ENCODE results near the gene IL21. TPM values are rescaled to one million over a fixed set of nuclear protein-coding genes. Genes with fewer than 3 reads are reported as not detected.

IL21 gene
- total and polyA plus RNA-seq, 12 donors, result not detected

GRCh38 chr4:122665161-122665929, 44.5 kb upstream of the IL21 start:
- Histone ChIP-seq H3K27me3 (no peaks in the 10 kb centered on the region), H3K27ac (no peak overlapping the region), H3K9me3 (replicated peaks in 1 of 3) (no peaks in the 10 kb centered on the region), H3K36me3 (replicated peaks in 1 of 2) (no peaks in the 10 kb centered on the region), H3K4me3 (no peak overlapping the region), H3K4me1 (replicated peaks in 1 of 2) (peaks cover 9 to 16% of the 10 kb centered on the region in 2 donors)
- no peak for TF ChIP-seq POLR2A (IDR thresholded peaks at IDR 0.05)
- TF ChIP-seq, protein P1, sequence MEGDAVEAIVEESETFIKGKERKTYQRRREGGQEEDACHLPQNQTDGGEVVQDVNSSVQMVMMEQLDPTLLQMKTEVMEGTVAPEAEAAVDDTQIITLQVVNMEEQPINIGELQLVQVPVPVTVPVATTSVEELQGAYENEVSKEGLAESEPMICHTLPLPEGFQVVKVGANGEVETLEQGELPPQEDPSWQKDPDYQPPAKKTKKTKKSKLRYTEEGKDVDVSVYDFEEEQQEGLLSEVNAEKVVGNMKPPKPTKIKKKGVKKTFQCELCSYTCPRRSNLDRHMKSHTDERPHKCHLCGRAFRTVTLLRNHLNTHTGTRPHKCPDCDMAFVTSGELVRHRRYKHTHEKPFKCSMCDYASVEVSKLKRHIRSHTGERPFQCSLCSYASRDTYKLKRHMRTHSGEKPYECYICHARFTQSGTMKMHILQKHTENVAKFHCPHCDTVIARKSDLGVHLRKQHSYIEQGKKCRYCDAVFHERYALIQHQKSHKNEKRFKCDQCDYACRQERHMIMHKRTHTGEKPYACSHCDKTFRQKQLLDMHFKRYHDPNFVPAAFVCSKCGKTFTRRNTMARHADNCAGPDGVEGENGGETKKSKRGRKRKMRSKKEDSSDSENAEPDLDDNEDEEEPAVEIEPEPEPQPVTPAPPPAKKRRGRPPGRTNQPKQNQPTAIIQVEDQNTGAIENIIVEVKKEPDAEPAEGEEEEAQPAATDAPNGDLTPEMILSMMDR (IDR thresholded peaks at IDR 0.05), result no peak
- no peak for DNase-seq
- intact Hi-C loops (cut with DNase I), result no loop called here
- 77 to 83% (median 80%) methylated on average over 5 of the region's 5 CpGs for WGBS, 4 donors

GRCh38 chr4:122663814-122664610, 43.1 kb upstream of the IL21 start:
- no peaks in the 10 kb centered on the region for H3K36me3 ChIP-seq (replicated peaks in 1 of 2)
- H3K9me3 ChIP-seq (replicated peaks in 1 of 3), result no peaks in the 10 kb centered on the region
- 67 to 74% (median 70%) methylated on average over 9 of the region's 9 CpGs for WGBS, 4 donors
- no peak overlapping the region for H3K4me3 ChIP-seq
- H3K4me1 ChIP-seq (replicated peaks in 1 of 2), result peaks cover 9 to 16% of the 10 kb centered on the region in 2 donors
- no peak for DNase-seq
- no peak overlapping the region for H3K27ac ChIP-seq
- TF ChIP-seq, protein P1 (IDR thresholded peaks at IDR 0.05), result no peak
- TF ChIP-seq POLR2A (IDR thresholded peaks at IDR 0.05), result no peak
- H3K27me3 ChIP-seq, result no peaks in the 10 kb centered on the region
- intact Hi-C loops (cut with DNase I), result no loop called here

- no peaks in the 10 kb centered on the region for H3K36me3 ChIP-seq (replicated peaks in 1 of 2)
- peaks cover 9 to 16% of the 10 kb centered on the region in 2 donors for H3K4me1 ChIP-seq (replicated peaks in 1 of 2)
- TF ChIP-seq, protein P1 (IDR thresholded peaks at IDR 0.05), result no peak
- TF ChIP-seq POLR2A (IDR thresholded peaks at IDR 0.05), result no peak
- WGBS, 4 donors, result 46 to 93% (median 54%) methylated on average over 1 of the region's 1 CpG
- no peak for DNase-seq
- no peaks in the 10 kb centered on the region for H3K27me3 ChIP-seq
- no peak overlapping the region for H3K4me3 ChIP-seq
- no peak overlapping the region for H3K27ac ChIP-seq
- H3K9me3 ChIP-seq (replicated peaks in 1 of 3), result no peaks in the 10 kb centered on the region
- intact Hi-C loops (cut with DNase I), result no loop called here
Measured at GRCh38 chr4:122663291-122663690, 42.4 kb upstream of the IL21 start.

GRCh38 chr4:122662701-122663100, 41.8 kb upstream of the IL21 start:
- Histone ChIP-seq H3K9me3 (replicated peaks in 1 of 3) (no peaks in the 10 kb centered on the region), H3K27ac (no peak overlapping the region), H3K4me3 (no peak overlapping the region), H3K27me3 (no peaks in the 10 kb centered on the region), H3K36me3 (replicated peaks in 1 of 2) (no peaks in the 10 kb centered on the region), H3K4me1 (replicated peaks in 1 of 2) (peaks cover 9 to 15% of the 10 kb centered on the region in 2 donors)
- no peak for TF ChIP-seq POLR2A (IDR thresholded peaks at IDR 0.05)
- TF ChIP-seq, protein P1 (IDR thresholded peaks at IDR 0.05), result no peak
- intact Hi-C loops (cut with DNase I), result no loop called here
- 50 to 88% (median 56%) methylated on average over 2 of the region's 2 CpGs for WGBS, 4 donors
- DNase-seq, result no peak
